Tibial nerve (tissue), 3 donors: ENCODE measurements around the gene CYP2A6.

ENCODE experiments used
- CTCF ChIP-seq, 5 experiments: fragments of 200-600 bp in 3 of 5; fragments of 450-650 bp in 2 of 5; sonication (generic) in 3 of 5; IDR thresholded peaks; one replicate each; pipeline ENCODE4 v1.5.1; 2016 to 2019; ENCODE audit warnings: antibody characterized with exemption in 5 of 5, mild to moderate bottlenecking in 3 of 5, moderate library complexity in 2 of 5
- POLR2A ChIP-seq, 2 donors: fragments of 450-650 bp; IDR thresholded peaks; one replicate each; pipeline ENCODE4 v1.6.1; 2017; ENCODE audit warnings: antibody characterized with exemption in 2 of 2, mild to moderate bottlenecking in 2 of 2, moderate library complexity in 2 of 2

- TF ChIP-seq POLR2A (IDR thresholded peaks at IDR 0.05) = peak in 1 of 2 donors; percentile 29
- peak; percentile 75 to 96 (median 92) for TF ChIP-seq CTCF (IDR thresholded peaks at IDR 0.05)
Observed at GRCh38 chr19:40806423-40807146, 43.7 kb downstream of the CYP2A6 start.
